ENCODE results near the gene RAB44. TPM values are rescaled to one million over a fixed set of nuclear protein-coding genes. Genes with fewer than 3 reads are reported as not detected.
A peak's percentile ranks its signal among the peaks of the same experiment; 100 is the strongest.

The RAB44 gene
- total RNA-seq, 1 experiment from 2014 or later = 0.05 TPM

GRCh38 chr6:36751833-36752186 is 54.2 kb downstream of the RAB44 start:
- BruUV-seq (replicated peaks) = no TSS peak
- H3K79me2 ChIP-seq (ENCODE audit: insufficient read depth, low read length) = no peaks in the 10 kb centered on the region
- no peak for DNase-seq (ENCODE audit: low read depth, low spot score)
- H3K36me3 ChIP-seq (ENCODE audit: control insufficient read depth in 1 of 2, insufficient read depth in 2 of 2, low read length in 2 of 2) = no peaks in the 10 kb centered on the region
- no peak overlapping the region for H3K4me3 ChIP-seq (replicated peaks in 1 of 2; ENCODE audit: low read depth in 1 of 2, low read length in 2 of 2)
- intact Hi-C loops (cut with micrococcal nuclease) = no loop called here
- peaks cover 6 to 10% of the 10 kb centered on the region in 2 experiments; a peak in 2 of 4 replicates for H3K9me3 ChIP-seq (ENCODE audit: control insufficient read depth in 1 of 2, insufficient read depth in 1 of 2, low read depth in 1 of 2, low read length in 2 of 2)
- no peak overlapping the region for H2AFZ ChIP-seq (ENCODE audit: low read depth, low read length, poor library complexity, severe bottlenecking)
- H3K27me3 ChIP-seq (ENCODE audit: insufficient read depth, low read length) = no peaks in the 10 kb centered on the region
- H3K9me2 ChIP-seq (ENCODE audit: insufficient read depth) = no peaks in the 10 kb centered on the region
- CTCF ChIA-PET = interaction anchor here (0.9 kb wide), 1 partner anchor 136 kb away, joined by 3 read pairs; no protein-coding TSS in a partner anchor
- H3K4me2 ChIP-seq (ENCODE audit: low read length) = no peak overlapping the region
- H4K20me1 ChIP-seq (ENCODE audit: insufficient read depth) = no peaks in the 10 kb centered on the region
- TF ChIP-seq EGR1 (IDR thresholded peaks at IDR 0.05; ENCODE audit: low read depth) (no peak), POLR2AphosphoS5 (IDR thresholded peaks at IDR 0.05; ENCODE audit: low read depth, low read length) (no peak), YY1 (IDR thresholded peaks at IDR 0.05; ENCODE audit: extremely low read depth, insufficient replicate concordance, low read depth, low read length) (no peak), RAD21 (IDR thresholded peaks at IDR 0.05; ENCODE audit: low read depth) (no peak)
- POLR2A ChIA-PET = no interaction called here
- H3K27ac ChIP-seq (ENCODE audit: low read depth, low read length) = no peak overlapping the region
- no peak overlapping the region for H3K9ac ChIP-seq (ENCODE audit: low read length)
- ATAC-seq = no peak
- peaks cover 5 to 29% of the 10 kb centered on the region in 2 experiments; a peak in 3 of 4 replicates for H3K4me1 ChIP-seq (ENCODE audit: control insufficient read depth in 1 of 2, insufficient read depth in 2 of 2, low read length in 2 of 2)
- RAD21 ChIA-PET (ENCODE audit: low non-redundant PET in 1 of 2, low total read pairs in 2 of 2, uncharacterized antibody in 2 of 2, unreplicated experiment in 2 of 2) = no interaction called here

GRCh38 chr6:36752187-36752885 is 54.7 kb downstream of the RAB44 start:
- RAD21 ChIA-PET (ENCODE audit: low non-redundant PET in 1 of 2, low total read pairs in 2 of 2, uncharacterized antibody in 2 of 2, unreplicated experiment in 2 of 2) = no interaction called here
- H3K9me2 ChIP-seq (ENCODE audit: insufficient read depth) = no peaks in the 10 kb centered on the region
- DNase-seq (ENCODE audit: low read depth, low spot score) (no peak), ATAC-seq (peak; percentile 33; the same call in 1 of the 2 replicates)
- H3K27me3 ChIP-seq (ENCODE audit: insufficient read depth, low read length) = no peaks in the 10 kb centered on the region
- H3K4me3 ChIP-seq (replicated peaks in 1 of 2; ENCODE audit: low read depth in 1 of 2, low read length in 2 of 2) = no peak overlapping the region
- CTCF ChIA-PET = interaction anchor here (0.9 kb wide), 1 partner anchor 136 kb away, joined by 3 read pairs; no protein-coding TSS in a partner anchor
- no peak overlapping the region for H3K27ac ChIP-seq (ENCODE audit: low read depth, low read length)
- H3K4me2 ChIP-seq (ENCODE audit: low read length) = peak overlapping the region; percentile 17; the same call in 1 of the 2 replicates
- no peak overlapping the region for H3K9ac ChIP-seq (ENCODE audit: low read length)
- no peaks in the 10 kb centered on the region for H3K36me3 ChIP-seq (ENCODE audit: control insufficient read depth in 1 of 2, insufficient read depth in 2 of 2, low read length in 2 of 2)
- no TSS peak for BruUV-seq (replicated peaks)
- POLR2A ChIA-PET = no interaction called here
- H2AFZ ChIP-seq (ENCODE audit: low read depth, low read length, poor library complexity, severe bottlenecking) = no peak overlapping the region
- H4K20me1 ChIP-seq (ENCODE audit: insufficient read depth) = no peaks in the 10 kb centered on the region
- intact Hi-C loops (cut with micrococcal nuclease) = no loop called here
- no peaks in the 10 kb centered on the region for H3K79me2 ChIP-seq (ENCODE audit: insufficient read depth, low read length)
- peaks cover 5 to 29% of the 10 kb centered on the region in 2 experiments; a peak in 3 of 4 replicates for H3K4me1 ChIP-seq (ENCODE audit: control insufficient read depth in 1 of 2, insufficient read depth in 2 of 2, low read length in 2 of 2)
- peaks cover 6 to 10% of the 10 kb centered on the region in 2 experiments; a peak in 2 of 4 replicates for H3K9me3 ChIP-seq (ENCODE audit: control insufficient read depth in 1 of 2, insufficient read depth in 1 of 2, low read depth in 1 of 2, low read length in 2 of 2)
- TF ChIP-seq RAD21 (IDR thresholded peaks at IDR 0.05; ENCODE audit: low read depth) (no peak), ELF1 (IDR thresholded peaks at IDR 0.05; ENCODE audit: borderline replicate concordance, low read depth) (no peak), CTCF (IDR thresholded peaks at IDR 0.05 in 2 of 3, conservative IDR thresholded peaks at IDR 0.05 in 1 of 3; ENCODE audit: borderline replicate concordance in 1 of 3, insufficient read depth in 1 of 3, low read depth in 2 of 3, low read length in 2 of 3) (no peak), ZBTB33 (IDR thresholded peaks at IDR 0.05; ENCODE audit: extremely low read depth, insufficient replicate concordance, low read length) (no peak), ATF3 (IDR thresholded peaks at IDR 0.05) (no peak), REST (IDR thresholded peaks at IDR 0.05; ENCODE audit: low read depth) (no peak)

All from HCT116 (cell line).